Osteoblast (primary cell): ENCODE measurements around the gene P2RX1. TPM values are rescaled to one million over a fixed set of nuclear protein-coding genes. Genes with fewer than 3 reads are reported as not detected.

Source experiments
- DNase-seq: peaks from one replicate; pipeline ENCODE4 v3.0.0; 2011; ENCODE audit warnings: low spot score, mixed read lengths; ENCODE audit not compliant: insufficient read length; ENCODE audit errors: missing footprints
- H2AFZ ChIP-seq: 2 replicates; pipeline ENCODE4 v1.6.0; 2011; ENCODE audit warnings: mild to moderate bottlenecking, low read length
- H3K27ac ChIP-seq: 2 replicates; pipeline ENCODE4 v1.5.1; 2011; ENCODE audit warnings: mild to moderate bottlenecking, low read depth, low read length, moderate library complexity
- H3K27me3 ChIP-seq: 2 replicates; pipeline ENCODE4 v1.6.0; 2012; ENCODE audit warnings: mild to moderate bottlenecking, control low read depth, inconsistent platforms, low read length, moderate library complexity; ENCODE audit not compliant: insufficient read depth
- H3K36me3 ChIP-seq: 2 replicates; pipeline ENCODE4 v1.5.1; 2011; ENCODE audit warnings: mild to moderate bottlenecking, low read length, control low read depth, moderate library complexity; ENCODE audit not compliant: insufficient read depth
- H3K4me1 ChIP-seq: 2 replicates; pipeline ENCODE4 v1.5.1; 2011; ENCODE audit warnings: mild to moderate bottlenecking, low read length, control low read depth, moderate library complexity; ENCODE audit not compliant: insufficient read depth
- H3K4me2 ChIP-seq: 2 replicates; pipeline ENCODE4 v1.6.0; 2011; ENCODE audit warnings: mild to moderate bottlenecking, low read length; ENCODE audit not compliant: insufficient read depth
- H3K4me3 ChIP-seq: fragments of 200-600 bp; sonication (generic); 3 replicates; pipeline ENCODE4 v1.5.1; 2012; ENCODE audit warnings: mild to moderate bottlenecking, low read length, inconsistent platforms; ENCODE audit not compliant: insufficient read depth
- H3K79me2 ChIP-seq: 2 replicates; pipeline ENCODE4 v1.6.0; 2012; ENCODE audit warnings: mild to moderate bottlenecking, low read length, control low read depth, inconsistent platforms; ENCODE audit not compliant: insufficient read depth
- H3K9me3 ChIP-seq: 2 replicates; pipeline ENCODE4 v1.5.1; 2011; ENCODE audit warnings: low read depth, low read length, control low read depth
- H4K20me1 ChIP-seq: 2 replicates; pipeline ENCODE4 v1.6.0; 2012; ENCODE audit warnings: mild to moderate bottlenecking, low read length, control low read depth; ENCODE audit not compliant: insufficient read depth
- total RNA-seq: library from RNA; depleted of rRNA; stranded (reverse); fragments of >200 nt; gene quantifications from 2 replicates; pipeline ENCODE4 v1.2.3, GENCODE V29; 2012
- TF ChIP-seq, protein P1 (sequence below): IDR thresholded peaks from 2 replicates; pipeline ENCODE4 v1.5.1; 2011; ENCODE audit warnings: mild to moderate bottlenecking, low read depth, low read length, moderate library complexity; ENCODE audit errors: extremely low read depth

Gene P2RX1
- total RNA-seq, 1 donor, result not detected

DNA sequence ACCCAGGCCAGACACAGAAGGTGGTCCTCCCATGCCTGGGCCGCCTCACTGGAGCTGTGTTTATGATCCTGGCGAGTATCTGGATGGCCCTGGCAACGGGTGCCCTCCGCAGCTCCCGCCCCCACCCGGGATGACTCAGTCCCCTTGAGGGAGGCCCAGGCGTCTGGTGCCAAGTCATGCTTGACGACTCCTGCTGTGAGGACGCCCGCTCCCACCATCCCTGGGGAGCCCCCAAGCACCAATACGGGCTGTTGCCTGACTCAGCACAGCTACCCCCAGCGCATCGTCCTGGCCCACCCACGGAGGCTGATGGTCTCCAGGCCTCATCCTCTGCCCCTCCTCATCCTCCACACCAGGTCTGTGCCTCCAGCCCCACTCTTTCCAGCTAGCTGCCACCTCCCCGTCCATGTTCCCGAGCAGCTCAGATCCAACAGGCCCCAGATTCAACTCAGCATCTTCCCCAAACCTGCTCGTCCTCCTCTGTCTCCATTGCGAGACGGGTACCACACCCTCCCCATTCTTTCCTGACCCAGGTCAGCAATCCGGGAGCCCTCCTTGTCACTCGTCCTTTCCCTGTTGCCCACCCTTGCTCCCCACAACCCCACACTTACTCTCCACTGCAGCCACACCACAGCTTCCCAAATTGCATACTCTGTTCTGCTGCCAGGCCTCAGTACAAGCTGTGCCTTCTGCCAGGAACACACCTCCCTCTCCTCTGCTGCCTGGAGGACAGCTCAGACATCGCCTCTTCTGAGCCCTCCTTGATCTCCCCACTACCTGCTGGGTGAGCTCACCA is 26.0 kb downstream of the P2RX1 start:
- TF ChIP-seq, protein P1, sequence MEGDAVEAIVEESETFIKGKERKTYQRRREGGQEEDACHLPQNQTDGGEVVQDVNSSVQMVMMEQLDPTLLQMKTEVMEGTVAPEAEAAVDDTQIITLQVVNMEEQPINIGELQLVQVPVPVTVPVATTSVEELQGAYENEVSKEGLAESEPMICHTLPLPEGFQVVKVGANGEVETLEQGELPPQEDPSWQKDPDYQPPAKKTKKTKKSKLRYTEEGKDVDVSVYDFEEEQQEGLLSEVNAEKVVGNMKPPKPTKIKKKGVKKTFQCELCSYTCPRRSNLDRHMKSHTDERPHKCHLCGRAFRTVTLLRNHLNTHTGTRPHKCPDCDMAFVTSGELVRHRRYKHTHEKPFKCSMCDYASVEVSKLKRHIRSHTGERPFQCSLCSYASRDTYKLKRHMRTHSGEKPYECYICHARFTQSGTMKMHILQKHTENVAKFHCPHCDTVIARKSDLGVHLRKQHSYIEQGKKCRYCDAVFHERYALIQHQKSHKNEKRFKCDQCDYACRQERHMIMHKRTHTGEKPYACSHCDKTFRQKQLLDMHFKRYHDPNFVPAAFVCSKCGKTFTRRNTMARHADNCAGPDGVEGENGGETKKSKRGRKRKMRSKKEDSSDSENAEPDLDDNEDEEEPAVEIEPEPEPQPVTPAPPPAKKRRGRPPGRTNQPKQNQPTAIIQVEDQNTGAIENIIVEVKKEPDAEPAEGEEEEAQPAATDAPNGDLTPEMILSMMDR, result no peak
- Histone ChIP-seq H3K4me1 (peaks cover 54% of the 10 kb centered on the region), H3K9me3 (no peaks in the 10 kb centered on the region), H2AFZ (peak overlapping the region; percentile 63), H3K27me3 (no peaks in the 10 kb centered on the region), H3K79me2 (peaks cover 31% of the 10 kb centered on the region), H3K27ac (peak overlapping the region; percentile 95), H3K4me3 (peak overlapping the region; percentile 48), H4K20me1 (no peaks in the 10 kb centered on the region), H3K36me3 (peaks cover 3% of the 10 kb centered on the region), H3K4me2 (peak overlapping the region; percentile 75)
- peak; percentile 100 for DNase-seq

DNA sequence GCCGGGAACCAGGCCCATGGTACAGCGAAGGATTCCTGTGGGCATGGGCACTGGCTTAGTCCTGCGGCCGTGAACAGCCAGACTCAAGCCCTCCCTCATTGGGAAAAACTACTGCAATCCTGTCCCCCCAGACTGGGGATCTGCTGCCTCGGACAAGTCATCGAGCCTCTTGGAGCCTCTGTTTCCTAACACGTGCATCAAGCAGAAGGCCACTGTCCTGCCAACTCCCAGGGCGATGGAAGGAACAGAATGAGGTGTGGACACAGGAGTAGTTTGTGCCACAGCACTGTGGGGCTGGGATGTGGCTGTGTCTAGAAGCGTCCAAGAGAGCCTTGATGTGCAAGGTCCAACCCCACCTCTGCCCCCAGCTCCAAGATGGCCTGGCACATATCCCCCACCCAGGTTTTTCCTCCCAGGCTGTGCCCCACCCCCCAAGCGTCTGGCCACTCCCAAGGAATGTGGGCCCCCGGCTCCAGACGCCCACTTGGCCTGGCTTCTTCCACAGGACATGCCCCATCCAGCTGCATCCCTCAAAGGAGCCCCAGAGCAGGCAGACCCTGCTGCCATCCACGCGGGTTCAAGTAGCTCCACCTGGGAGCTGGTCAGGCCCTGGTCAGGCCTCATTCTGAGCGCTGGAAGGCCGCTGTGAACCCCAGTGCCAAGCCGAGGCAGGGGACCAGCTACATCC is 26.8 kb downstream of the P2RX1 start:
- no peaks in the 10 kb centered on the region for H4K20me1 ChIP-seq
- H3K79me2 ChIP-seq, result peaks cover 31% of the 10 kb centered on the region
- no peaks in the 10 kb centered on the region for H3K9me3 ChIP-seq
- peak overlapping the region; percentile 63 for H2AFZ ChIP-seq
- H3K27ac ChIP-seq, result peak overlapping the region; percentile 95
- H3K36me3 ChIP-seq, result peaks cover 10% of the 10 kb centered on the region
- no peaks in the 10 kb centered on the region for H3K27me3 ChIP-seq
- TF ChIP-seq, protein P1, result no peak
- H3K4me1 ChIP-seq, result peaks cover 54% of the 10 kb centered on the region
- H3K4me3 ChIP-seq, result peak overlapping the region; percentile 48
- DNase-seq, result no peak
- peak overlapping the region; percentile 75 for H3K4me2 ChIP-seq

DNA sequence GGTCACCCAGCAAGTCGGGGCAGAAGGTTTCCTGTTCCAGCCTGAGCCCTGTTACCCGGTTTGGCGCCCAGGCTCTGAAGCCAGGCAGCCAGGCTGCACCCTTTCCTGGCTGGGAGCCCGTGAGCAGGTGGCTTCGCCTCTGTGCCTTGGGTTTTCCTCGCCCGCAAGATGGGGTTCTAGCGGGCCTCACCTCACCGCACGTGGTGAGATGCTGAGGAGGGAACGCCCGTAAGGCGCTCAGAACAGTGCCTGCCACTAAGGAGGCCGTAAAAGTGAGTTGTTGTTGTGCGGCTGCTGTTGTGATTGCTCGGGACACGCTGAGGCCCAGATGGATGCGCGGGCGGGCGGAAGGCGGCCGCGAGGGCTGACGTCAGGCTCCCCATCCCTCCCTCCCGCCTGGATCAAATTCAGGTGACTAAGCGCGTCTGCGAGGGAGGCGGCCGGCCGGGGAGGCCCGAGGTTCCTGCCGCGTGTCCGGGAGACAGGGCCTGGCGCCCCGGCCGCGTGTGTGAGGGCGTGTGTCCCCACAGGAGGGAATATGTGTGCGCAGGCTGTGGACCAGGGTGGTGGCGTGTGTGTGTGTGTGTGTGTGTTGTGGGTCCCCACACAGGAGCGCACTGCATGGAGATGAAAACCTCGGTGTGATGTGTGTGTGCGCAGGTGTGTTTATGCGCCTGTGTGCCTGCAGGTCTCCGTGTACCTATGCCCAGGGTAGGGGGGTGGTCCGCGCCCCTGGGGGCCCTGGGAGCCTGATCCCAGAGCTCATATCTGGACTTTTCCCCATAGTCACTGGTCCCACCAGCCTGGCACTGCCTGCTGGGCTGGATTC is 27.7 kb downstream of the P2RX1 start:
- TF ChIP-seq, protein P1, result no peak
- Histone ChIP-seq H2AFZ (peak overlapping the region; percentile 7), H3K36me3 (peaks cover 10% of the 10 kb centered on the region), H3K4me2 (no peak overlapping the region), H3K79me2 (peaks cover 31% of the 10 kb centered on the region), H3K4me1 (peaks cover 54% of the 10 kb centered on the region), H3K9me3 (no peaks in the 10 kb centered on the region), H4K20me1 (no peaks in the 10 kb centered on the region), H3K27me3 (no peaks in the 10 kb centered on the region), H3K27ac (peak overlapping the region; percentile 95), H3K4me3 (no peak overlapping the region)
- peak; percentile 98 for DNase-seq
